ENCODE data around the gene RBBP4. TPM values are rescaled to one million over a fixed set of nuclear protein-coding genes. Genes with fewer than 3 reads are reported as not detected.

The RBBP4 gene
- total RNA-seq, 1 donor from 2014 or later, result 186 TPM

DNA sequence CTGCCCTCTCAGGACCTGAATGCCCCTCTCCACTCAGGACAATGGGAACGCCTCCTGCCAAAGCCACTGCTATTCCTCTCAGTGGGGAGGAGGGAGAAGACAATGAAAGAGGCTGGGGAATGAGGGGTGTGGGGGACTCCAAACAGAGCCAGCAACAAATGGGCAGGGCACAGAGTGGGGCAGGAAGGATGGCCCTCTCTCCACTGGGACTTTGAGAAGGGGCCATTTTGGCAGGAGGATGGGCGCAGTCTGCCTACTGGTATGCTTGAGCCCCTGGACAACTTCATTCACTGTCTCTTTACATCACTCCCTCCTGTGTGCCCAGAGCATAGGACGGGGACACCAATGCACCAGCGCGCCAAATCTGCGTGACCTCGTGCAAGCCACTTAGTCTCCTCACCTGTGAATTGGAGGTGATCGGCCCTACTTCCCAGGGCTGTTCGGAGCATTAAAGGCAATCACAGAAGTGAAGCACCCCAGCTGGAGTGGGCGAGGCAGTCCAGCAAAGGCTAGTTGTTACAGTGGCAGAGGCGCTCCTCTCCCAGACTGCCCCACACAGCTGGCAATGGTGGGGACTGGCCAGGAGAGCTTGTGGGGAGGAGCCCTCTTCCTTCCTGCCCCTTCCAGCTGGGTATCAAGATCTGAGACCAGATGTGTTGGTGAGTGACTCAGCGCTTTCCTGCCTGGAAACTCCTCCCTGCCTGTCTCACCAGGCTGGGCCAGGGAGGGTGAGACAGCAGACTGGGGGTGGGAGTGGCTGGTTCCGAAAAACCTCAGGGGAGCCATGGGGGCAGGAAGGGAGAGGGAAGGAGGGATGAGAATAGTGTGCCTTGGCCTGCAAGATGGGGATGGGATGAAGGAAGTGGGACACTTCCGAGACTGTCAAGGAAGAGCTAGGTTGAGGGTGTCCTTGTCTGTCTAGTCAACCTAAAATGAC, 73.9 kb downstream of the RBBP4 start:
- Histone ChIP-seq H4K20me1 (ENCODE audit: insufficient read depth, low read length) (no peaks in the 10 kb centered on the region), H3K27ac (ENCODE audit: low read depth, low read length) (peak overlapping the region; percentile 41), H3K27me3 (ENCODE audit: insufficient read depth, low read length) (no peaks in the 10 kb centered on the region), H3K9me3 (ENCODE audit: insufficient read depth, low read depth, low read length) (no peaks in the 10 kb centered on the region), H3K4me3 (ENCODE audit: insufficient read depth, low read depth, low read length) (no peak overlapping the region), H3K4me1 (ENCODE audit: insufficient read depth, low read length) (peaks cover 19% of the 10 kb centered on the region), H3K9ac (ENCODE audit: low read length) (no peak overlapping the region), H3K4me2 (ENCODE audit: low read length) (peak overlapping the region; percentile 43), H3K79me2 (ENCODE audit: insufficient read depth, low read length) (no peaks in the 10 kb centered on the region), H3K36me3 (ENCODE audit: insufficient read depth, low read length) (no peaks in the 10 kb centered on the region), H2AFZ (ENCODE audit: low read depth, low read length) (peak overlapping the region; percentile 28)
- no peak for TF ChIP-seq EZH2 (IDR thresholded peaks at IDR 0.05; ENCODE audit: insufficient read depth, low read length)
- TF ChIP-seq, protein P1, sequence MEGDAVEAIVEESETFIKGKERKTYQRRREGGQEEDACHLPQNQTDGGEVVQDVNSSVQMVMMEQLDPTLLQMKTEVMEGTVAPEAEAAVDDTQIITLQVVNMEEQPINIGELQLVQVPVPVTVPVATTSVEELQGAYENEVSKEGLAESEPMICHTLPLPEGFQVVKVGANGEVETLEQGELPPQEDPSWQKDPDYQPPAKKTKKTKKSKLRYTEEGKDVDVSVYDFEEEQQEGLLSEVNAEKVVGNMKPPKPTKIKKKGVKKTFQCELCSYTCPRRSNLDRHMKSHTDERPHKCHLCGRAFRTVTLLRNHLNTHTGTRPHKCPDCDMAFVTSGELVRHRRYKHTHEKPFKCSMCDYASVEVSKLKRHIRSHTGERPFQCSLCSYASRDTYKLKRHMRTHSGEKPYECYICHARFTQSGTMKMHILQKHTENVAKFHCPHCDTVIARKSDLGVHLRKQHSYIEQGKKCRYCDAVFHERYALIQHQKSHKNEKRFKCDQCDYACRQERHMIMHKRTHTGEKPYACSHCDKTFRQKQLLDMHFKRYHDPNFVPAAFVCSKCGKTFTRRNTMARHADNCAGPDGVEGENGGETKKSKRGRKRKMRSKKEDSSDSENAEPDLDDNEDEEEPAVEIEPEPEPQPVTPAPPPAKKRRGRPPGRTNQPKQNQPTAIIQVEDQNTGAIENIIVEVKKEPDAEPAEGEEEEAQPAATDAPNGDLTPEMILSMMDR (IDR thresholded peaks at IDR 0.05; ENCODE audit: insufficient read depth, low read depth, low read length), result no peak
- Mint-ChIP-seq H3K4me3 (ENCODE audit: unreplicated experiment) (peak overlapping the region; percentile 77), H3K9me3 (ENCODE audit: unreplicated experiment) (no peaks in the 10 kb centered on the region), H3K4me1 (ENCODE audit: low read depth, unreplicated experiment) (peaks cover 18% of the 10 kb centered on the region), H3K36me3 (ENCODE audit: low read depth, unreplicated experiment) (no peaks in the 10 kb centered on the region), H3K27ac (ENCODE audit: unreplicated experiment) (peak overlapping the region; percentile 95), H3K27me3 (ENCODE audit: low read depth, unreplicated experiment) (no peaks in the 10 kb centered on the region)
- peak; percentile 94 for FAIRE-seq
- DNase-seq (ENCODE audit: low read depth), result peak; percentile 92

DNA sequence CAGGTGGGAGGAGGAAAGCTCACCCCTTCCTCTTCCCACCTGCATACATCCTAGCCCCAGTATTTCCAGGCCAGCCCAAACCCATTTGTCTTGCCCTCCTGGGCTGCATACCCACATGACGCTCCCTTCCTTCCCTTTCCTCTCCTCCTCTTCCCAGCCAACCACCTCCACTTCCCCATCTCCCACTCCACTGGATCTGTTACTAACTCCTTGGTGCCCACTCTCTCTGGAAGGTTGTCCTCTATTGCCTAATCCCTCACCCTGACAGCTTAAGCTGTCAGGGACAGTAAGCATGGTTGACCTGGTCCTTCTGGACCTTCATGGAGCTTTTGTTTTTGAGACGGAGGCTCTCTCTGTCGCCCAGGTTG, 74.6 kb downstream of the RBBP4 start:
- peak overlapping the region; percentile 41 for H3K27ac ChIP-seq (ENCODE audit: low read depth, low read length)
- no peak overlapping the region for H3K9ac ChIP-seq (ENCODE audit: low read length)
- no peaks in the 10 kb centered on the region for H3K79me2 ChIP-seq (ENCODE audit: insufficient read depth, low read length)
- no peaks in the 10 kb centered on the region for H3K27me3 ChIP-seq (ENCODE audit: insufficient read depth, low read length)
- DNase-seq (ENCODE audit: low read depth) (no peak), FAIRE-seq (no peak)
- H3K4me2 ChIP-seq (ENCODE audit: low read length), result peak overlapping the region; percentile 43
- Mint-ChIP-seq H3K27ac (ENCODE audit: unreplicated experiment) (peak overlapping the region; percentile 95), H3K36me3 (ENCODE audit: low read depth, unreplicated experiment) (no peaks in the 10 kb centered on the region), H3K27me3 (ENCODE audit: low read depth, unreplicated experiment) (no peaks in the 10 kb centered on the region), H3K4me3 (ENCODE audit: unreplicated experiment) (peak overlapping the region; percentile 77), H3K9me3 (ENCODE audit: unreplicated experiment) (no peaks in the 10 kb centered on the region), H3K4me1 (ENCODE audit: low read depth, unreplicated experiment) (peaks cover 22% of the 10 kb centered on the region)
- no peak for TF ChIP-seq EZH2 (IDR thresholded peaks at IDR 0.05; ENCODE audit: insufficient read depth, low read length)
- TF ChIP-seq, protein P1 (IDR thresholded peaks at IDR 0.05; ENCODE audit: insufficient read depth, low read depth, low read length), result no peak
- H3K36me3 ChIP-seq (ENCODE audit: insufficient read depth, low read length), result no peaks in the 10 kb centered on the region
- peaks cover 24% of the 10 kb centered on the region for H3K4me1 ChIP-seq (ENCODE audit: insufficient read depth, low read length)
- H4K20me1 ChIP-seq (ENCODE audit: insufficient read depth, low read length), result no peaks in the 10 kb centered on the region
- H3K9me3 ChIP-seq (ENCODE audit: insufficient read depth, low read depth, low read length), result no peaks in the 10 kb centered on the region
- peak overlapping the region; percentile 28 for H2AFZ ChIP-seq (ENCODE audit: low read depth, low read length)
- no peak overlapping the region for H3K4me3 ChIP-seq (ENCODE audit: insufficient read depth, low read depth, low read length)

GRCh38 chr1:32727876-32728275, 76.9 kb downstream of the RBBP4 start:
- no peaks in the 10 kb centered on the region for H3K79me2 ChIP-seq (ENCODE audit: insufficient read depth, low read length)
- DNase-seq (ENCODE audit: low read depth) (no peak), FAIRE-seq (no peak)
- no peaks in the 10 kb centered on the region for H3K36me3 ChIP-seq (ENCODE audit: insufficient read depth, low read length)
- no peak overlapping the region for H3K4me2 ChIP-seq (ENCODE audit: low read length)
- H3K27ac ChIP-seq (ENCODE audit: low read depth, low read length), result no peak overlapping the region
- no peaks in the 10 kb centered on the region for H3K9me3 ChIP-seq (ENCODE audit: insufficient read depth, low read depth, low read length)
- H3K9me3 Mint-ChIP-seq (ENCODE audit: unreplicated experiment), result no peaks in the 10 kb centered on the region
- TF ChIP-seq, protein P1 (IDR thresholded peaks at IDR 0.05; ENCODE audit: insufficient read depth, low read depth, low read length), result no peak
- TF ChIP-seq EZH2 (IDR thresholded peaks at IDR 0.05; ENCODE audit: insufficient read depth, low read length), result no peak
- no peak overlapping the region for H3K4me3 ChIP-seq (ENCODE audit: insufficient read depth, low read depth, low read length)
- no peak overlapping the region for H3K27ac Mint-ChIP-seq (ENCODE audit: unreplicated experiment)
- no peak overlapping the region for H3K4me3 Mint-ChIP-seq (ENCODE audit: unreplicated experiment)
- H3K9ac ChIP-seq (ENCODE audit: low read length), result no peak overlapping the region
- H3K27me3 ChIP-seq (ENCODE audit: insufficient read depth, low read length), result no peaks in the 10 kb centered on the region
- H3K36me3 Mint-ChIP-seq (ENCODE audit: low read depth, unreplicated experiment), result peaks cover 1% of the 10 kb centered on the region
- peaks cover 22% of the 10 kb centered on the region for H3K4me1 Mint-ChIP-seq (ENCODE audit: low read depth, unreplicated experiment)
- no peaks in the 10 kb centered on the region for H3K27me3 Mint-ChIP-seq (ENCODE audit: low read depth, unreplicated experiment)
- no peaks in the 10 kb centered on the region for H4K20me1 ChIP-seq (ENCODE audit: insufficient read depth, low read length)
- H3K4me1 ChIP-seq (ENCODE audit: insufficient read depth, low read length), result peaks cover 24% of the 10 kb centered on the region
- H2AFZ ChIP-seq (ENCODE audit: low read depth, low read length), result no peak overlapping the region
